Glomerular visceral epithelial cell (primary cell): ENCODE measurements around the gene SCN2B.

Experiments used
- DNase-seq: peaks from one replicate; pipeline ENCODE4 v3.0.0-alpha.2; 2016; ENCODE audit errors: extremely low spot score

The SCN2B gene, protein sequence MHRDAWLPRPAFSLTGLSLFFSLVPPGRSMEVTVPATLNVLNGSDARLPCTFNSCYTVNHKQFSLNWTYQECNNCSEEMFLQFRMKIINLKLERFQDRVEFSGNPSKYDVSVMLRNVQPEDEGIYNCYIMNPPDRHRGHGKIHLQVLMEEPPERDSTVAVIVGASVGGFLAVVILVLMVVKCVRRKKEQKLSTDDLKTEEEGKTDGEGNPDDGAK

GRCh38 chr11:118175993-118176777 is at the start of gene SCN2B:
Gene SCN2B, minus strand, starts transcription at chr11:118176639. Its CDS starts 208 bp downstream, at chr11:118176431.
- DNase-seq, result no peak

DNA sequence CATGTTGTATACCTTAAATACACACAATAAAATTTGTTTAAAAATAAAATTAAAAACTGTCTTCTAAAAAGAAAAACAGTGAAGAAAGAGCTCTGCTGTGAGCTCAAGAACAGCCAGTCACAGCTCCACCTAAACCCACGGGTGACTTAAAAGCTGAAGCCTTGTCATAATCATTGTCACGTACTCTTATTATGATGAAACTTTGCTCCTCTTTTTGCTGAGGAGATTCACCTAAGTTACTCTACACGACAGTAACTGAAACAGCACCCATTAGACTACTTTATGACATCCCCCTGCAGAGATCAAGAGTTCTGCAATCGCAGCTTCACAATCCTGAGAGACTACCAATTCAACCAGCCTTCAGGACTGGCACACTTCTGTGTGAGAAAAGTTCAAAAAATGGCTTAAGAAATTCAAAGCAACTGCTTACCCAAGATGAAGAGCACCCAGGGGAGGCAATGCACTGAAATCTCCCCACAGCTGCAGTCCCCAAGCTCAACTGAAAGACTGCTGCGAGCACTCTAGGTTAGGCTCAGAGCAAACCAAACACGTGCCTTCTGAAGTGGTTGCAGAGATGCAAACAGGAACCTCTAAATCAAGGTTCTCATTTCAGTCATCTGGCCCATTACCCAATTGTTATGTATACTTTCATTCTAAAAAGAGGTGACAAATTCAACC is 48.2 kb upstream of the SCN2B start, which contains the start of gene JAML:
TSS of gene JAML (minus strand) at position 501 of the 678 bp plus-strand sequence. CDS start 10,145 bp downstream, outside the sequence.
- no peak for DNase-seq

- no peak for DNase-seq
Measured at GRCh38 chr11:118223992-118224391, 47.6 kb upstream of the SCN2B start.

- DNase-seq, result no peak
Measured at GRCh38 chr11:118223570-118223969, 47.1 kb upstream of the SCN2B start.

DNA sequence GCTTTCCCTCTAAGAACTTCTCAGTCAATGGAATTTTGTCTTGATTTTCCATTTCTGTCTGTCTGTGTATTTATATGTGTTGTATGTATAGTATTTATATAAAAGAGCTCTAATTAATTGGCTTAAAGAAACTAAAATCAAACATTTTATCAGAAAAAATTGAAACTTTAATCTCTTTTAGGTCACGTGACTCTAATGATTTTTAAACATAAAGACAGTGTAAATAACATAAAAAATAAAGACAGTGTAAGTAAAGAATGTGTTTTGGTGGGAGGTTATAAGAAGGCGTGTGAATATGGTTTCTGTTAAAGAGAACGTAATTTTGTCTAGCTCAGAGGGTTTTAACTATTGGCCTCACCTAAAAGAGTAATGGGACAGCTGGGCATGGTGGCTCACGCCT is 46.0 kb upstream of the SCN2B start:
- no peak for DNase-seq

DNA sequence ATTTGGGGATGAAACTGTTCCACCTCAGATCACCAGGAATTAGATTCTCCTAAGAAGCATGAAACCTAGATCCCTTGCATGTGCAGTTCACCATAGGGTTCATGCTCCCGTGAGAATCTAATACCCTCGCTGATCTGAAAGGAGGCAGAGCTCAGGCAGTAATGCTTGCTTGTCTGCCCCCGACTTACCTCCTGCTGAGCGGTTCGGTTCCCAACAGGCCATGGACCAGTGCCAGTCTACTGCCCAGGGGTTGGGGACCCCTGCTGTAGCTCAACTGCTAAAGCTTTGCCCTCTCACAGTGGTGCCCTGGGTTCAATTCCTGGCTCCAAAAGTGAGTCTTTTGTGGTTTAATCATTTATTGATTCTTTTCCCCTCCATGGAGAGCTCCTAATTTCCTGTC is 45.0 kb upstream of the SCN2B start:
- DNase-seq, result no peak

DNA sequence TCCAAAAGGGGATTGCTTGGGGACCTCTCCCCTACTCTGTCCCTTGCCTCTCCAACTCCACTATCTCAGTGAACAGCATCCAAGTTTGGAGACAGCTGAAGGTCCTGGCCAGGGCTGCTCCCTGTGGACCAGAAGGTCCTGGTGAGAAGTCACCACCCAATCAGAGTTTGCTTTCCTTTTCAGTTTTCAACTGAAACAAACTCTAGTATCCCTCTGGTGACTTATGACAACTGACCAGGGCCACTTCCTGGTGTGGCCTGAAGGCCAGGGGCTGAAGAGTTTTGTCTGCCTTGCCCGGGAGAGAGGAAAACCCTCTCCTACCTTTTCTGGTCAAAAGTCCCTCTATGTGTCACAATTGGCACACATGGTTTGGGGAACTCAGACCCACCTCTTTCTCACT is 43.3 kb upstream of the SCN2B start:
- no peak for DNase-seq

- no peak for DNase-seq
Measured at GRCh38 chr11:118219244-118219643, 42.8 kb upstream of the SCN2B start.

DNA sequence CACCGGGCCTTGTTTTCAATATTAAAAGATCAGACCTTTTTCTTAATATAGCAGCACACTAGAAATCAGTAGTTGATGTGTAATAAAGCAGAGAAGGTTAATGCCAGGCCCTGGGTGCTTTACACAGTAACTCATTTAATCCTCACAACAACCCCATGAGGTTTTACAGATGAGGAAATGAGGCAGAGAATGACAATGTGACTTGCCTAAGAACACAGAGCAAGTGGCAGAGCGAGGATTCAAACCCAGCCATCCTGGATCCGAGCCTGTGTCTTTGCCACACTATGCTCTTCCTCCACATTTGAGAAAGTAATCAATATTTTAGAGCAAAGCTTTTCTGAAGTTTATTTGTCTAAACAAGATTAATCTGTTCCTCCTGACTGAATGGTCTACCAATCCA is 41.1 kb upstream of the SCN2B start:
- no peak for DNase-seq

- DNase-seq, result no peak
Measured at GRCh38 chr11:118216621-118217481, 40.4 kb upstream of the SCN2B start.

- no peak for DNase-seq
Measured at GRCh38 chr11:118215765-118216164, 39.3 kb upstream of the SCN2B start.

- DNase-seq, result no peak
Measured at GRCh38 chr11:118215262-118215661, 38.8 kb upstream of the SCN2B start.

GRCh38 chr11:118214210-118214914 is 37.9 kb upstream of the SCN2B start:
- no peak for DNase-seq

DNA sequence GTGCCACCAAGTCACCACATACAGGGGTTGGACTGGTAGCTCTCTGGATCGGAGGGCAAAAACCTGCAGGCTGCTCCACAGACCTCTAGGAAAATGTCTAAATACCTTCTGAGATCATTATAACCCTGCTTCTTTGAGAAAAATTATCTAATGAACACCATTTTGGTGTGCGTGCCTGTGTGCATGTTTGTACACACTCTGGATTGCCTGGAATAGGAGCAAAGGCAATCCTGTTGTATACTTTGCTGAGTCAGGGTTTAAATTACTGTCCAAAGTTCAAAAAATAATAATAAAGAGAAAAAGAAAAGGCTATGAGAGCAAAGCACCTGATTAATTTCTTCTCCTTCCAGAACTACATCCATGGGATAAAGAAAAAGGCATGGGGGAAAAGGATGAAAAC is 37.3 kb upstream of the SCN2B start:
- no peak for DNase-seq

DNA sequence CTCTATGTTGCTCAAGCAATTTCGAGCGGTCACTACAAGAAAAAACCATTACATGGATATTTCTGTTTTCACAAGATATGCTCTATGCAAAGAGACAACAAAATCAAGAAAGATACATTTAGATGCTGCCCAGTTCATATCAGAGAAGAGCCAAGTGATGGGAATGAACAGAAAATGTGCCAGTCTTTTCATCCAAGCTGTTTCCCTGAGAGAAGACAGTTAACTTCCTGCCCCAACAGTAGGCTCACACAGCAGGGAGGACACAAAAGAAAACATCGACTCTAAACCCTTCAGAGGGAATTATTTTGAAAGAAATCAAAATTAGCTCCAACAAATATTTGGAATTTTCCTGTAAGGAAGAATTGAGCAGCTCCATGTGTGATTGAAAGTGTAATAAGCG is 36.8 kb upstream of the SCN2B start:
- DNase-seq, result no peak

DNA sequence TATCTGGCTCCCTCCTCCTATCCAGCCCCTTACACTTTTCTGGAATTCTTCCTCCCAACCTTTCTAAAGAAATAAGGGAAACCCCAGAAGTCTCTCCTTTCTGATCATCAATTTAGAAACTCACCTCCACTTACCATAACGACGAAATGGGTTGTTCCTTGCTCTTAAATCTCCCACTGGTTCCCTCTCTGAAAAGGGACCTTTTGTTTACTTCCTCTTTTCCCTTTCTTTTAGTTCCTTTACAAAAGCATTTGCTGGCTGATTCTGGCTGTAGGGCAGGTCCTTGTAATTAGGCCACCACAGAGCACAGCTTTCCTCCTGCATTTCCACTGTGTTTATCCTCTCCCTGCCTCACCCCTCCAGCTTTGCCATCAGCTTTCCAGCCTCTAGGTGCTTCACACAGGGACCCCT is 36.3 kb upstream of the SCN2B start:
- no peak for DNase-seq

DNA sequence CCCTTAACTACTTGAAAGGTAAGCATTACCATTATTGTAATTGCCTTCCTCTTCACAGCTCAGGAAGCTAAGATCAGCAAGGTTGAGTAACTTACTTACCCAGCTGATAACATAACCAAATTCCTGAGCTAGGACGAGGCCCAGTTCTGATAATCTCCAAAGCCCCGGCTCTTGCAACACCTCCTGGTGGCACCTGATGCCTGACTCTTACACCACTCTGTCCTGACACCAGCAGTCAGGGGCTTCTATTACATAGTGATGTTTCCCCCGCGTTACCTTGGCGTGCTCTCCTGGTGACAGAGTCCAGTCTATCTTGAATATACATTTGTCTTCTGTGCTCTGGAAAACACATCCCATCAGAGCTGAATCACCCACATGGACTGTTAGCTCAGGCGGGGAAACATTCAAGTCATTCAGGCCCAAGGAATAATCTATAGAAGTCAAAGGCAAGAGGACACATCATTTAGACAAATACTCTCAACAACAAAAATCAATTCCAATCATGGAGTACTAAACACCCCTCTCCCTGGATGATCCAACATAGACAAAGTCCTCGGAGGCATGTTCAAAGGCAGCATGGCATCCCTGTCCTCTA is 35.8 kb upstream of the SCN2B start:
- no peak for DNase-seq

GRCh38 chr11:118211006-118211405 is 34.6 kb upstream of the SCN2B start:
- DNase-seq, result no peak

GRCh38 chr11:118210323-118210722 is 33.9 kb upstream of the SCN2B start:
- no peak for DNase-seq

DNA sequence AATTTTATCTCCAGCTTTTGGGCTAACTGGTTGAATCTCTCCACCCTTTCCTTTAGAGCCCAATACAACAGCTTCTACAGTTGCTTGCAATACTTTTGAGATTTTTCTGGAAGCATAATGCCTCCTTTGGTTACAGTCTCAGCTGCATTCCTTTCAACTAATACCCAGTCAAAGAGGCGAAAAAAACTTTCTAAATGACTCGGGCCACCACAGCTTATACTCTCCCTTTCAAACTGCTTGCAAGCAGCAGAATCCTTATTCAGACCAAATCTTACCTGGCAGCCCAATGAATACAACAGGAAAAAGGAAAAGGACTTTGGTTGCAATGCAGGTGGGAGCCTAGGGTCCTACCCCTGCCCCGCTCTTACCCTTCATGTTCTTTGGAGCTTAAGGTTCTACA is 32.6 kb upstream of the SCN2B start:
- no peak for DNase-seq

- no peak for DNase-seq
Measured at GRCh38 chr11:118207079-118207478, 30.6 kb upstream of the SCN2B start.
